ENCODE measurements around the gene NUDC.
"Not testable (repeated sequence)": the region's sequence is repeated elsewhere in the genome, so short reads cannot be mapped to it uniquely, and the experiment has no call there.

NUDC gene

GRCh38 chr1:26945728-26946127, 24.2 kb downstream of the NUDC start:
- TF ChIP-seq CTCF (IDR thresholded peaks at IDR 0.05; ENCODE audit: low read depth, low read length) = no peak
- no peak overlapping the region for H3K4me3 ChIP-seq (ENCODE audit: low read depth, low read length)

- TF ChIP-seq CTCF (IDR thresholded peaks at IDR 0.05; ENCODE audit: low read depth, low read length) = no peak
- no peak overlapping the region for H3K4me3 ChIP-seq (ENCODE audit: low read depth, low read length)
These were observed 24.7 kb downstream of the NUDC start for GRCh38 chr1:26946270-26946669.

GRCh38 chr1:26948725-26949057, 27.1 kb downstream of the NUDC start:
- not testable (repeated sequence) for H3K4me3 ChIP-seq (ENCODE audit: low read depth, low read length)

GRCh38 chr1:26949266-26949925, 27.9 kb downstream of the NUDC start:
- H3K4me3 ChIP-seq (ENCODE audit: low read depth, low read length) = no peak overlapping the region

GRCh38 chr1:26949926-26950319, 28.4 kb downstream of the NUDC start:
- no peak overlapping the region for H3K4me3 ChIP-seq (ENCODE audit: low read depth, low read length)
- no peak for TF ChIP-seq CTCF (IDR thresholded peaks at IDR 0.05; ENCODE audit: low read depth, low read length)

More at GRCh38 chr1:26949266-26949925, 27.9 kb downstream of the NUDC start:
- no peak for TF ChIP-seq CTCF (IDR thresholded peaks at IDR 0.05; ENCODE audit: low read depth, low read length)

GRCh38 chr1:26950602-26951001, 29.1 kb downstream of the NUDC start:
- no peak overlapping the region for H3K4me3 ChIP-seq (ENCODE audit: low read depth, low read length)
- TF ChIP-seq CTCF (IDR thresholded peaks at IDR 0.05; ENCODE audit: low read depth, low read length) = no peak

- no peak overlapping the region for H3K4me3 ChIP-seq (ENCODE audit: low read depth, low read length)
- TF ChIP-seq CTCF (IDR thresholded peaks at IDR 0.05; ENCODE audit: low read depth, low read length) = no peak
These were observed 29.7 kb downstream of the NUDC start for GRCh38 chr1:26951216-26951615.
